HepG2 (cell line): ENCODE results near the gene ANXA2. TPM values are rescaled to one million over a fixed set of nuclear protein-coding genes. Genes with fewer than 3 reads are reported as not detected.

Source experiments
- ATAC-seq: fragments of 200-7000 bp; cut with Tn5 transposase; 3 replicates; pipeline ENCODE4 v1.9.1; 2020; ENCODE audit warnings: mild to moderate bottlenecking, moderate library complexity
- BruUV-seq: library from RNA; stranded (reverse); fragments of 400-500 nt; replicated peaks from 2 replicates; lab custom pipeline; 2021; lab: Mats Ljungman, UMichigan
- CTCF ChIA-PET: fragments of 300-600 bp; formaldehyde crosslinking; extraction: SDS; loops from one replicate; lab custom pipeline; 2021; ENCODE audit warnings: low total read pairs, inconsistent platforms, low intra/inter-chr PET ratio; lab: Yijun Ruan, JAX
- POLR2A ChIA-PET: fragments of 350-600 bp; sonication (Branson Sonifier 250); formaldehyde crosslinking; loops from one replicate; lab custom pipeline; 2020; ENCODE audit warnings: antibody characterized with exemption, inconsistent platforms; lab: Yijun Ruan, JAX
- DNase-seq: peaks from one replicate; pipeline ENCODE4 v3.0.0-alpha.2; 2015; ENCODE audit warnings: low spot score
- FAIRE-seq: peaks from 3 replicates; lab custom pipeline; 2011; peaks lifted over from hg19 to GRCh38; lab: Jason Lieb, UNC
- H2AFZ ChIP-seq: one replicate; pipeline ENCODE4 v1.6.1; 2011; ENCODE audit warnings: low read length, inconsistent platforms
- H3K27ac ChIP-seq: fragments of 300-600 bp; 3 replicates; pipeline ENCODE4 v1.8.0; 2011; ENCODE audit warnings: mixed run types, mild to moderate bottlenecking, mixed read lengths, low read length, inconsistent platforms; ENCODE audit not compliant: insufficient read depth; ENCODE audit errors: extremely low read length
- H3K27me3 ChIP-seq, 2 experiments: fragments of 200-600 bp in 1 of 2; 2 replicates in 1 of 2; 3 replicates in 1 of 2; pipeline versions ENCODE4 v1.6.0 to v1.8.0; 2011; ENCODE audit warnings: low read length in 2 of 2, mild to moderate bottlenecking in 2 of 2, moderate library complexity in 2 of 2, inconsistent platforms in 1 of 2; ENCODE audit not compliant: insufficient read depth in 2 of 2, control insufficient read depth in 1 of 2
- H3K36me3 ChIP-seq, 2 experiments: fragments of 200-600 bp in 1 of 2; replicated peaks in 1 of 2; 2 replicates in 1 of 2; 3 replicates in 1 of 2; pipeline versions ENCODE4 v1.5.1 to v1.8.0; 2011; ENCODE audit warnings: low read length in 2 of 2, inconsistent platforms in 1 of 2; ENCODE audit not compliant: insufficient read depth in 2 of 2, control insufficient read depth in 1 of 2
- H3K4me1 ChIP-seq: 2 replicates; pipeline ENCODE4 v1.5.1; 2012; ENCODE audit warnings: low read length, inconsistent platforms; ENCODE audit not compliant: insufficient read depth
- H3K4me2 ChIP-seq: 2 replicates; pipeline ENCODE4 v1.6.0; 2011; ENCODE audit warnings: low read depth, low read length, inconsistent platforms
- H3K4me3 ChIP-seq, 3 experiments: fragments of 200-600 bp in 1 of 3; sonication (generic), shearing (Covaris generic) in 1 of 3; replicated peaks in 1 of 3; 2 replicates each; pipeline ENCODE4 v1.5.1; 2011 to 2016; ENCODE audit warnings: low read length in 3 of 3, inconsistent platforms in 2 of 3, low read depth in 2 of 3, mild to moderate bottlenecking in 2 of 3, control low read depth in 1 of 3, mixed read lengths in 1 of 3; ENCODE audit not compliant: insufficient read depth in 1 of 3
- H3K79me2 ChIP-seq: one replicate; pipeline ENCODE4 v1.6.1; 2011; ENCODE audit warnings: low read length, inconsistent platforms; ENCODE audit not compliant: insufficient read depth
- H3K9ac ChIP-seq: 2 replicates; pipeline ENCODE4 v1.6.0; 2011; ENCODE audit warnings: mild to moderate bottlenecking, low read depth, low read length, inconsistent platforms; ENCODE audit not compliant: insufficient read depth
- H3K9me3 ChIP-seq: 2 replicates; pipeline ENCODE4 v1.5.1; 2012; ENCODE audit warnings: mild to moderate bottlenecking, low read length
- H4K20me1 ChIP-seq: 2 replicates; pipeline ENCODE4 v1.6.0; 2011; ENCODE audit warnings: inconsistent platforms, mild to moderate bottlenecking, low read length, moderate library complexity; ENCODE audit not compliant: insufficient read depth
- BHLHE40 ChIP-seq: IDR thresholded peaks from 2 replicates; pipeline ENCODE4 v1.6.1; 2011; ENCODE audit warnings: low read length, improper control_type of control experiment
- CHD4 ChIP-seq: fragments of 200-600 bp; sonication (generic); IDR thresholded peaks from 2 replicates; pipeline ENCODE4 v1.7.0; 2017; ENCODE audit warnings: mild to moderate bottlenecking, low read length, borderline replicate concordance
- ETV5 ChIP-seq: IDR thresholded peaks from 2 replicates; pipeline ENCODE4 v1.6.1; 2018; ENCODE audit warnings: missing biosample characterization, missing genetic modification reagents, inconsistent platforms, borderline replicate concordance
- HDAC6 ChIP-seq: fragments of 200-600 bp; sonication (generic); IDR thresholded peaks from 2 replicates; pipeline ENCODE4 v1.7.0; 2017; ENCODE audit warnings: mild to moderate bottlenecking, antibody characterized with exemption, low read length, low read depth
- NCOA2 ChIP-seq: sonication (generic); formaldehyde crosslinking; IDR thresholded peaks from 2 replicates; pipeline ENCODE4 v1.8.0; 2022; ENCODE audit warnings: inconsistent platforms
- NFYB ChIP-seq: sonication (generic); formaldehyde crosslinking; IDR thresholded peaks from 2 replicates; pipeline ENCODE4 v1.4.0; 2020; ENCODE audit warnings: missing genetic modification reagents
- POGZ ChIP-seq: sonication (generic); formaldehyde crosslinking; IDR thresholded peaks from 2 replicates; pipeline ENCODE4 v1.4.0; 2020; ENCODE audit warnings: mild to moderate bottlenecking, missing genetic modification reagents
- POLR2A ChIP-seq, 2 experiments: IDR thresholded peaks; 2 replicates each; pipeline ENCODE4 v1.6.1; 2011; ENCODE audit warnings: low read depth in 2 of 2, low read length in 2 of 2, mild to moderate bottlenecking in 1 of 2, moderate library complexity in 1 of 2; ENCODE audit not compliant: insufficient read depth in 1 of 2
- SSRP1 ChIP-seq: IDR thresholded peaks from 2 replicates; pipeline ENCODE4 v1.6.1; 2016; ENCODE audit warnings: control low read depth
- YEATS4 ChIP-seq: sonication (generic); formaldehyde crosslinking; IDR thresholded peaks from 2 replicates; pipeline ENCODE4 v1.4.0; 2020; ENCODE audit warnings: missing genetic modification reagents, borderline replicate concordance
- ZNF230 ChIP-seq: sonication (generic); formaldehyde crosslinking; IDR thresholded peaks from 2 replicates; pipeline ENCODE4 v1.4.0; 2020; ENCODE audit warnings: mild to moderate bottlenecking, missing genetic modification reagents
- ZNF460 ChIP-seq: sonication (generic); formaldehyde crosslinking; IDR thresholded peaks from 2 replicates; pipeline ENCODE4 v1.5.1; 2020; ENCODE audit warnings: missing genetic modification reagents, mild to moderate bottlenecking, borderline replicate concordance
- ZNF552 ChIP-seq: sonication (generic); formaldehyde crosslinking; IDR thresholded peaks from 2 replicates; pipeline ENCODE4 v1.9.0; 2022; ENCODE audit warnings: missing genetic modification reagents, mild to moderate bottlenecking, borderline replicate concordance
- ZNF605 ChIP-seq: sonication (generic); formaldehyde crosslinking; IDR thresholded peaks from 2 replicates; pipeline ENCODE4 v1.8.0; 2022; ENCODE audit warnings: mild to moderate bottlenecking, missing genetic modification reagents
- ZNF678 ChIP-seq: sonication (generic); formaldehyde crosslinking; IDR thresholded peaks from 2 replicates; pipeline ENCODE4 v1.4.0; 2020; ENCODE audit warnings: mild to moderate bottlenecking, missing genetic modification reagents
- WGBS: methylation state at CpG from one replicate; pipeline ENCODE4 v1.1.6; 2017; ENCODE audit warnings: low lambda C conversion rate; 5-methylcytosine and 5-hydroxymethylcytosine counted together
- in situ Hi-C: cut with HindIII; loops from 2 replicates; pipeline ENCODE4 v1.10.0; 2017; ENCODE audit warnings: low pct_unique_long_range_greater_than_20kb; ENCODE audit not compliant: extremely low pct_ligation_motif_present
- intact Hi-C: fragments of 100-400 bp; cut with micrococcal nuclease; formaldehyde crosslinking; loops from one replicate; pipeline ENCODE4 v1.10.0; 2022; ENCODE audit not compliant: unreplicated experiment
- polyA plus RNA-seq, 8 experiments: library from polyadenylated mRNA; depleted of rRNA in 3 of 8; stranded (reverse) in 7 of 8; unstranded in 1 of 8; fragments of >200 nt; fragmentation: Illumina TruSeq in 4 of 8; extraction: Trizol in 4 of 8; gene quantifications; 2 replicates each; pipeline versions ENCODE4 v1.2.1 to v1.2.3, GENCODE V29; 2011 to 2016; ENCODE audit warnings: low read depth in 4 of 8, missing spikeins in 1 of 8, mixed read lengths in 1 of 8; ENCODE audit not compliant: insufficient read depth in 1 of 8
- total RNA-seq, 5 experiments: library from RNA; depleted of rRNA; stranded (reverse); fragments of >200 nt; fragmentation: Illumina TruSeq; extraction: Trizol; gene quantifications; 2 replicates each; pipeline ENCODE4 v1.2.3, GENCODE V29; 2016; ENCODE audit warnings: low read depth in 1 of 5
- TF ChIP-seq, protein P1 (sequence below): IDR thresholded peaks from 2 replicates; pipeline ENCODE4 v1.6.1; 2012; ENCODE audit warnings: low read length, improper control_type of control experiment
- TF ChIP-seq, protein P2 (sequence below): IDR thresholded peaks from 2 replicates; pipeline ENCODE4 v1.6.1; 2016

ANXA2 gene
- total and polyA plus RNA-seq, 2 of the 13 experiments (the other 11 are each of a cell fraction or from before 2014, with no cell fraction given) = 196 to 613 TPM

DNA sequence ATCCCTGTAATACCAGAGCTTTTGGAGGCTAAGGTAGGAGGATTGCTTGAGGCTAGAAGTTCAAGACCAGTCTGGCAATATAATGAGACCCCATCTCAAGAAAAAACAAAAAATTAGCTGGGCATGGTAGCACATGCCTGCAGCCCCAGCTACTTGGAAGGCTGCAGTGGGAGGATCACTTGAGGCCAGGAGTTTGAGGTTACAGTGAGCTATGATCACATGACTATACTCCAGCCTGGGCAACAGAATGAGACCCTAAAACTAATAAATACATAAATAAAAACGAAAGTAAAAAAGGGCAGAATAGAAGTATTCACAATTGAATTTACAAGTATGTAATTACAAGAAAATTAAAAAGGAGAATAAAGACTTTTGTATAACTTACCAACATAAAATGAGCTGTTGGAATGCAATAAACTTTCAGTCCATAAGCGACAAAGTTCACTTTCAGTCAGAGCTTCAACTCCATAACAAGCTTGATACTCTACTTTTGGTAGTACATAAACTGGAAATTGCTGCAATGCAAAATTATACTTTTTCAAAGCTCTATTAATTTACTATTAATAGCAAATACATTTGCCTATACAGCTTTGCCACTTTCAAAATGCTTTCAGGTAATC lies 44.4 kb upstream of the ANXA2 start:
- ATAC-seq (no peak), FAIRE-seq (no peak), DNase-seq (no peak)
- H3K4me2 ChIP-seq = no peak overlapping the region
- no peaks in the 10 kb centered on the region for H3K79me2 ChIP-seq
- ChIA-PET CTCF (interaction anchor here (1.1 kb wide), 1 partner anchor 82 kb away, joined by 4 read pairs; no protein-coding TSS in a partner anchor), POLR2A (interaction anchor here (1.0 kb wide), 1 partner anchor 49 kb away, joined by 4 read pairs; no protein-coding TSS in a partner anchor)
- no peak overlapping the region for H3K27ac ChIP-seq
- H3K9me3 ChIP-seq = no peaks in the 10 kb centered on the region
- no peaks in the 10 kb centered on the region for H3K27me3 ChIP-seq
- no peak overlapping the region for H3K9ac ChIP-seq
- intact Hi-C loops (loop anchor here (5.0 kb wide), 2 partner anchors 50 to 70 kb away; no protein-coding TSS in a partner anchor), in situ Hi-C loops (loop anchor here (5.0 kb wide), 1 partner anchor 80 kb away; no protein-coding TSS in a partner anchor)
- TF ChIP-seq POLR2A (IDR thresholded peaks at IDR 0.05; ENCODE audit: insufficient read depth in 1 of 2, low read depth in 2 of 2, low read length in 2 of 2) = no peak
- TF ChIP-seq, protein P1, sequence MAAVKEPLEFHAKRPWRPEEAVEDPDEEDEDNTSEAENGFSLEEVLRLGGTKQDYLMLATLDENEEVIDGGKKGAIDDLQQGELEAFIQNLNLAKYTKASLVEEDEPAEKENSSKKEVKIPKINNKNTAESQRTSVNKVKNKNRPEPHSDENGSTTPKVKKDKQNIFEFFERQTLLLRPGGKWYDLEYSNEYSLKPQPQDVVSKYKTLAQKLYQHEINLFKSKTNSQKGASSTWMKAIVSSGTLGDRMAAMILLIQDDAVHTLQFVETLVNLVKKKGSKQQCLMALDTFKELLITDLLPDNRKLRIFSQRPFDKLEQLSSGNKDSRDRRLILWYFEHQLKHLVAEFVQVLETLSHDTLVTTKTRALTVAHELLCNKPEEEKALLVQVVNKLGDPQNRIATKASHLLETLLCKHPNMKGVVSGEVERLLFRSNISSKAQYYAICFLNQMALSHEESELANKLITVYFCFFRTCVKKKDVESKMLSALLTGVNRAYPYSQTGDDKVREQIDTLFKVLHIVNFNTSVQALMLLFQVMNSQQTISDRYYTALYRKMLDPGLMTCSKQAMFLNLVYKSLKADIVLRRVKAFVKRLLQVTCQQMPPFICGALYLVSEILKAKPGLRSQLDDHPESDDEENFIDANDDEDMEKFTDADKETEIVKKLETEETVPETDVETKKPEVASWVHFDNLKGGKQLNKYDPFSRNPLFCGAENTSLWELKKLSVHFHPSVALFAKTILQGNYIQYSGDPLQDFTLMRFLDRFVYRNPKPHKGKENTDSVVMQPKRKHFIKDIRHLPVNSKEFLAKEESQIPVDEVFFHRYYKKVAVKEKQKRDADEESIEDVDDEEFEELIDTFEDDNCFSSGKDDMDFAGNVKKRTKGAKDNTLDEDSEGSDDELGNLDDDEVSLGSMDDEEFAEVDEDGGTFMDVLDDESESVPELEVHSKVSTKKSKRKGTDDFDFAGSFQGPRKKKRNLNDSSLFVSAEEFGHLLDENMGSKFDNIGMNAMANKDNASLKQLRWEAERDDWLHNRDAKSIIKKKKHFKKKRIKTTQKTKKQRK = no peak
- TF ChIP-seq ZNF605 = no peak
- TF ChIP-seq HDAC6 = no peak
- TF ChIP-seq, protein P2, sequence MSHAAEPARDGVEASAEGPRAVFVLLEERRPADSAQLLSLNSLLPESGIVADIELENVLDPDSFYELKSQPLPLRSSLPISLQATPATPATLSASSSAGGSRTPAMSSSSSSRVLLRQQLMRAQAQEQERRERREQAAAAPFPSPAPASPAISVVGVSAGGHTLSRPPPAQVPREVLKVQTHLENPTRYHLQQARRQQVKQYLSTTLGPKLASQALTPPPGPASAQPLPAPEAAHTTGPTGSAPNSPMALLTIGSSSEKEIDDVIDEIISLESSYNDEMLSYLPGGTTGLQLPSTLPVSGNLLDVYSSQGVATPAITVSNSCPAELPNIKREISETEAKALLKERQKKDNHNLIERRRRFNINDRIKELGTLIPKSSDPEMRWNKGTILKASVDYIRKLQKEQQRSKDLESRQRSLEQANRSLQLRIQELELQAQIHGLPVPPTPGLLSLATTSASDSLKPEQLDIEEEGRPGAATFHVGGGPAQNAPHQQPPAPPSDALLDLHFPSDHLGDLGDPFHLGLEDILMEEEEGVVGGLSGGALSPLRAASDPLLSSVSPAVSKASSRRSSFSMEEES (CRISPR knock-in tag) = no peak
- TF ChIP-seq ZNF678 = no peak
- TF ChIP-seq ZNF230 (CRISPR knock-in tag) = no peak
- no peak for TF ChIP-seq YEATS4 (CRISPR knock-in tag)
- no peak for TF ChIP-seq ZNF460
- no peak for TF ChIP-seq NFYB (CRISPR knock-in tag)
- TF ChIP-seq BHLHE40 = no peak
- TF ChIP-seq NCOA2 (CRISPR knock-in tag) = no peak
- TF ChIP-seq POGZ (CRISPR knock-in tag) = no peak
- TF ChIP-seq ZNF552 (CRISPR knock-in tag) = no peak
- no peak for TF ChIP-seq CHD4
- no peak for TF ChIP-seq SSRP1
- TF ChIP-seq ETV5 (CRISPR knock-in tag) = no peak
- H4K20me1 ChIP-seq = no peaks in the 10 kb centered on the region
- H2AFZ ChIP-seq = no peak overlapping the region
- peaks cover 0 to 3% of the 10 kb centered on the region in 2 experiments; a peak in 3 of 5 replicates for H3K36me3 ChIP-seq
- 79% methylated on average over 2 of the region's 2 CpGs for WGBS
- H3K4me1 ChIP-seq = peaks cover 17% of the 10 kb centered on the region
- no peak overlapping the region for H3K4me3 ChIP-seq
- no TSS peak for BruUV-seq
